RWPE2 (cell line): ENCODE data around the gene MIER1.

ENCODE experiments used
- ATAC-seq: fragments of 200-7000 bp; cut with Tn5 transposase; 3 replicates; pipeline ENCODE4 v1.9.1; 2021; ENCODE audit warnings: low read depth
- DNase-seq: peaks from one replicate; pipeline ENCODE4 v3.0.0-alpha.2; 2020; ENCODE audit warnings: low spot score
- H3K27ac ChIP-seq: fragments of 450-650 bp; 2 replicates; pipeline ENCODE4 v1.5.1; 2017; ENCODE audit warnings: mild to moderate bottlenecking; ENCODE audit not compliant: poor library complexity, severe bottlenecking
- H3K27me3 ChIP-seq: fragments of 250-450 bp; sonication (Bioruptor Pico); 2 replicates; pipeline ENCODE4 v1.5.1; 2021; ENCODE audit warnings: mild to moderate bottlenecking, moderate library complexity; ENCODE audit not compliant: insufficient read depth, poor library complexity, severe bottlenecking
- H3K36me3 ChIP-seq: fragments of 250-450 bp; sonication (Bioruptor Pico); 2 replicates; pipeline ENCODE4 v1.5.1; 2020; ENCODE audit warnings: low read depth, mild to moderate bottlenecking, moderate library complexity
- H3K4me1 ChIP-seq: fragments of 250-450 bp; sonication (Bioruptor Pico); 2 replicates; pipeline ENCODE4 v1.5.1; 2021; ENCODE audit warnings: mild to moderate bottlenecking, moderate library complexity; ENCODE audit not compliant: insufficient read depth, poor library complexity, severe bottlenecking
- H3K4me3 ChIP-seq: fragments of 250-450 bp; sonication (Bioruptor Pico); 2 replicates; pipeline ENCODE4 v1.5.1; 2021; ENCODE audit warnings: mild to moderate bottlenecking, moderate library complexity; ENCODE audit not compliant: severe bottlenecking
- H3K9me3 ChIP-seq: fragments of 250-450 bp; sonication (Bioruptor Pico); 2 replicates; pipeline ENCODE4 v1.5.1; 2021; ENCODE audit warnings: mild to moderate bottlenecking, moderate library complexity; ENCODE audit not compliant: severe bottlenecking
- TF ChIP-seq, protein P1 (sequence below): fragments of 450-650 bp; IDR thresholded peaks from one replicate; pipeline ENCODE4 v1.5.1; 2017; ENCODE audit warnings: mild to moderate bottlenecking, moderate library complexity; ENCODE audit not compliant: poor library complexity, severe bottlenecking

The MIER1 gene

DNA sequence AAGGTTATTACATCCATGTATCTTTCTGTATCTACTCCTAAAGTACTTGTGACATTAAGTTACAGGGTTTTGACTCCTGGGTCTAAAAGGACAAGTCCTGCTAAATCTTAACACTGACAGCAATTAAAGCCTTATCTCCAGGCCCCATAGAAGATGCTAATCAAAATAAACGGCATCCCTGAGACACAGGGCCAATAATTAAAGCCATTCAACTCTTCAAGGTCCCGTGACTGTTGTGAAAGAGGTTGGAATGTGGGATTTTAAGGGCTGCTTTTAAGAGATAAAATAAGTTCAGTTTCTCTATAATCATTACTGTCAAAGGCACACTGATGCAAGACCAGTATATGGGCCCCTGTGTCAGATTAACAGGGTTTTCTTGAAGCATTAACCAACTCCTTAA, 8.5 kb upstream of the MIER1 start:
- Histone ChIP-seq H3K4me3 (no peak overlapping the region), H3K27ac (no peak overlapping the region), H3K9me3 (no peaks in the 10 kb centered on the region), H3K36me3 (no peaks in the 10 kb centered on the region), H3K4me1 (no peaks in the 10 kb centered on the region), H3K27me3 (no peaks in the 10 kb centered on the region)
- TF ChIP-seq, protein P1, sequence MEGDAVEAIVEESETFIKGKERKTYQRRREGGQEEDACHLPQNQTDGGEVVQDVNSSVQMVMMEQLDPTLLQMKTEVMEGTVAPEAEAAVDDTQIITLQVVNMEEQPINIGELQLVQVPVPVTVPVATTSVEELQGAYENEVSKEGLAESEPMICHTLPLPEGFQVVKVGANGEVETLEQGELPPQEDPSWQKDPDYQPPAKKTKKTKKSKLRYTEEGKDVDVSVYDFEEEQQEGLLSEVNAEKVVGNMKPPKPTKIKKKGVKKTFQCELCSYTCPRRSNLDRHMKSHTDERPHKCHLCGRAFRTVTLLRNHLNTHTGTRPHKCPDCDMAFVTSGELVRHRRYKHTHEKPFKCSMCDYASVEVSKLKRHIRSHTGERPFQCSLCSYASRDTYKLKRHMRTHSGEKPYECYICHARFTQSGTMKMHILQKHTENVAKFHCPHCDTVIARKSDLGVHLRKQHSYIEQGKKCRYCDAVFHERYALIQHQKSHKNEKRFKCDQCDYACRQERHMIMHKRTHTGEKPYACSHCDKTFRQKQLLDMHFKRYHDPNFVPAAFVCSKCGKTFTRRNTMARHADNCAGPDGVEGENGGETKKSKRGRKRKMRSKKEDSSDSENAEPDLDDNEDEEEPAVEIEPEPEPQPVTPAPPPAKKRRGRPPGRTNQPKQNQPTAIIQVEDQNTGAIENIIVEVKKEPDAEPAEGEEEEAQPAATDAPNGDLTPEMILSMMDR: no peak
- DNase-seq (no peak), ATAC-seq (no peak)

DNA sequence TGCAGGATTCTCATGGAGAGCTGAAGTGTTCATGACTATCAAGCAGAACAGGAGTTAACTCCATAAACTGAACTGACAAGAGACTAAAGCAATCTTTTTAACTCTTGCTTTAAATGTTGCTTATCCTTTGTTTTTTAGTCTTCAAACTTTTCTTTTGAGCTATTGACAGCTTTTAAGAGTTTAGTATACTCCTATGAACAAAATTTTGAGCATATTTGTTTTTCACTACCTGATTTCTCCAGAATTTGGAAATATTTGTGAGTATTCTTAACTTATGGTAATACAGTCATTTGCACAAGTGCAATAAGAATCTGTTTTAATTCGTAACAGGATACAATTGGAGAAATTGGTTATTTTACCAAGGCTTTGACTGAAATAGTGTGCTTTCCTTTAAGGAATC, 7.3 kb upstream of the MIER1 start:
- H3K4me3 ChIP-seq: no peak overlapping the region
- H3K27ac ChIP-seq: no peak overlapping the region
- ATAC-seq (no peak), DNase-seq (no peak)
- H3K4me1 ChIP-seq: no peaks in the 10 kb centered on the region
- H3K9me3 ChIP-seq: no peaks in the 10 kb centered on the region
- no peaks in the 10 kb centered on the region for H3K27me3 ChIP-seq
- TF ChIP-seq, protein P1: no peak
- no peaks in the 10 kb centered on the region for H3K36me3 ChIP-seq

DNA sequence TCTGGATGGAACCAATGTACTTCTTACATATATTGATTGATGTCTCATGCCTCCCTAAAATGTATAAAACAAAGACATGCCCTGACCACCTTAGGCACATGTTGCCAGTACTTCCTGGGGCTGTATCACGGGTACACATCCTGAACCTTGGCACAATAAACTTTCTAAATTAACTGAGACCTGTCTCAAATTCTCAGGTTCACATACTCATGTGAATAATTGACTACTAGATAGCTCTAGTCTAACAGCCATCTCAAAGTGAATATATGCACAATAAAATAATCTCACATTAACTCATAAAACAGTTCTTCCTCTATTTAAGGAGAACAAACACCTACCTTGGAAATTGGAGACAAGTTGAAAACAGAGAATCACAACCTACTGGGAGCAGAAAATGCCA, 5.7 kb upstream of the MIER1 start:
- Histone ChIP-seq H3K27ac (no peak overlapping the region), H3K27me3 (no peaks in the 10 kb centered on the region), H3K36me3 (no peaks in the 10 kb centered on the region), H3K9me3 (no peaks in the 10 kb centered on the region), H3K4me1 (peaks cover 8% of the 10 kb centered on the region), H3K4me3 (no peak overlapping the region)
- TF ChIP-seq, protein P1: no peak
- ATAC-seq (no peak), DNase-seq (no peak)

DNA sequence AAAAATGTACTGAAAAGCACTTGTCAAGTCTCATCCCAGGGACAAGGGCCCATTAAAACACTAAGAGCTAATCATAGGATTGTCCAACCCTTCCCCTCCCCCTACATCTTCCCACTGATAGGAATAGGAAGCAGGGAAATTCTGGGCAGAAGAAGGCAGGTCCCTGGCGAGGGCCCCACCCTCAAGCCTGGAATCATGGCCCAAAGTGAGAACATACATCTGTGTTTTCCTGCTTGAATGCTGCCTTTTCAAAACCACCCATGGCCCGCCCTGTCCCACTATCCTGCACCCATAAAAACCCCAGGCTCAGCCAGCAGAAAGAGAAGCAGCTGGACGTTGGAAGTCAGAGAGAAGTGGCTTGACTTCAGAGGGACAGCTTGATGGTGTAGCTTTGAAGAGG, 5.0 kb upstream of the MIER1 start:
- ATAC-seq: no peak
- no peaks in the 10 kb centered on the region for H3K27me3 ChIP-seq
- H3K27ac ChIP-seq: no peak overlapping the region
- DNase-seq: no peak
- H3K4me3 ChIP-seq: no peak overlapping the region
- H3K4me1 ChIP-seq: peaks cover 8% of the 10 kb centered on the region
- H3K9me3 ChIP-seq: no peaks in the 10 kb centered on the region
- H3K36me3 ChIP-seq: no peaks in the 10 kb centered on the region
- TF ChIP-seq, protein P1: no peak

DNA sequence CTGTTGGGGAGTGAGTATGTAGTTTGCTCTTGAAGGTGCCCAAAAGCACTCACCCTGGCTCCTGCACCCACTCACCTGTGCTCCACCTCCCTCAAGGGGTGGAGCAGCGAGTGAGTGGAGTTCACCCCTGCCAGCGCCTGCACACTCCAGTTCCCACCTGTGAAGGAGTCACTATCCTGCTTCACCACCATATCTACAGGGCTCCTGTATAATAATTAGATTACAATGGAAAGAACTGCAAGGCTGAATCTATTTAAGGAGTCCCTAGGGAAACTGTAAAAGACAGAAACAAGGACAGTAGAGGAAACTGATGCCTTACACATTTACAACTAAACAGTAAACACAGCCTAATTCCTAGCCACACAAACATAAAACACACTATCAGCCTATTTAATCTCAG, 4.2 kb upstream of the MIER1 start:
- H3K27me3 ChIP-seq: no peaks in the 10 kb centered on the region
- no peaks in the 10 kb centered on the region for H3K36me3 ChIP-seq
- no peak for ATAC-seq
- H3K9me3 ChIP-seq: no peaks in the 10 kb centered on the region
- TF ChIP-seq, protein P1: no peak
- peaks cover 8% of the 10 kb centered on the region for H3K4me1 ChIP-seq
- no peak for DNase-seq
- H3K27ac ChIP-seq: no peak overlapping the region
- H3K4me3 ChIP-seq: no peak overlapping the region
